Measurements from ENCODE around the gene IDH3A.
"Not testable (repeated sequence)": the region's sequence is repeated elsewhere in the genome, so short reads cannot be mapped to it uniquely, and the experiment has no call there.

The IDH3A gene

GRCh38 chr15:78129751-78130287 is 19.3 kb upstream of the IDH3A start:
- DNase-seq (ENCODE audit: low read depth) = no peak

GRCh38 chr15:78130466-78131294 is 18.5 kb upstream of the IDH3A start:
- no peak for DNase-seq (ENCODE audit: low read depth)

- DNase-seq (ENCODE audit: low read depth) = no peak
These were observed 17.7 kb upstream of the IDH3A start, which contains the start of gene CIB2 for GRCh38 chr15:78131295-78132061. Gene CIB2 (minus strand): TSS chr15:78131445. CDS start chr15:78131215, 230 bp downstream.

GRCh38 chr15:78133801-78134200 is 15.4 kb upstream of the IDH3A start:
- DNase-seq (ENCODE audit: low read depth) = no peak

- no peak for DNase-seq (ENCODE audit: low read depth)
These were observed 9.6 kb upstream of the IDH3A start for GRCh38 chr15:78139578-78139977.

- no peak for DNase-seq (ENCODE audit: low read depth)
These were observed 8.9 kb upstream of the IDH3A start for GRCh38 chr15:78140292-78140691.

GRCh38 chr15:78142332-78142731 is 6.8 kb upstream of the IDH3A start:
- no peak for DNase-seq (ENCODE audit: low read depth)

- DNase-seq (ENCODE audit: low read depth) = no peak
These were observed 2.6 kb upstream of the IDH3A start for GRCh38 chr15:78146425-78147154.

- no peak for DNase-seq (ENCODE audit: low read depth)
These were observed 1.6 kb upstream of the IDH3A start for GRCh38 chr15:78147566-78147965.

GRCh38 chr15:78148392-78149067 is 632 bp upstream of the IDH3A start:
- no peak for DNase-seq (ENCODE audit: low read depth)

- no peak for DNase-seq (ENCODE audit: low read depth)
These were observed 916 bp downstream of the IDH3A start for GRCh38 chr15:78149805-78150751.

GRCh38 chr15:78151075-78151474 is 1.9 kb downstream of the IDH3A start:
- DNase-seq (ENCODE audit: low read depth) = not testable (repeated sequence)

GRCh38 chr15:78154955-78155354 is 5.8 kb downstream of the IDH3A start:
- DNase-seq (ENCODE audit: low read depth) = no peak

GRCh38 chr15:78155355-78155939 is 6.3 kb downstream of the IDH3A start:
- no peak for DNase-seq (ENCODE audit: low read depth)

- no peak for DNase-seq (ENCODE audit: low read depth)
These were observed 7.5 kb downstream of the IDH3A start for GRCh38 chr15:78156653-78157052.

- no peak for DNase-seq (ENCODE audit: low read depth)
These were observed 8.0 kb downstream of the IDH3A start for GRCh38 chr15:78157203-78157602.

GRCh38 chr15:78159395-78159794 is 10.2 kb downstream of the IDH3A start:
- no peak for DNase-seq (ENCODE audit: low read depth)

- no peak for DNase-seq (ENCODE audit: low read depth)
These were observed 12.9 kb downstream of the IDH3A start for GRCh38 chr15:78162038-78162437.

GRCh38 chr15:78164010-78164409 is 14.8 kb downstream of the IDH3A start:
- no peak for DNase-seq (ENCODE audit: low read depth)

GRCh38 chr15:78167227-78167888 is 18.2 kb downstream of the IDH3A start:
- DNase-seq (ENCODE audit: low read depth) = no peak
